HG03196 (cell line): ENCODE results near the gene PCDHGA10.
"Not testable (repeated sequence)": the region's sequence is repeated elsewhere in the genome, so short reads cannot be mapped to it uniquely, and the experiment has no call there.

Experiments
- ATAC-seq: cut with Tn5 transposase; IDR thresholded peaks from one replicate; pipeline ENCODE4 v1.9.1; 2021; ENCODE audit not compliant: unreplicated experiment

The PCDHGA10 gene

DNA sequence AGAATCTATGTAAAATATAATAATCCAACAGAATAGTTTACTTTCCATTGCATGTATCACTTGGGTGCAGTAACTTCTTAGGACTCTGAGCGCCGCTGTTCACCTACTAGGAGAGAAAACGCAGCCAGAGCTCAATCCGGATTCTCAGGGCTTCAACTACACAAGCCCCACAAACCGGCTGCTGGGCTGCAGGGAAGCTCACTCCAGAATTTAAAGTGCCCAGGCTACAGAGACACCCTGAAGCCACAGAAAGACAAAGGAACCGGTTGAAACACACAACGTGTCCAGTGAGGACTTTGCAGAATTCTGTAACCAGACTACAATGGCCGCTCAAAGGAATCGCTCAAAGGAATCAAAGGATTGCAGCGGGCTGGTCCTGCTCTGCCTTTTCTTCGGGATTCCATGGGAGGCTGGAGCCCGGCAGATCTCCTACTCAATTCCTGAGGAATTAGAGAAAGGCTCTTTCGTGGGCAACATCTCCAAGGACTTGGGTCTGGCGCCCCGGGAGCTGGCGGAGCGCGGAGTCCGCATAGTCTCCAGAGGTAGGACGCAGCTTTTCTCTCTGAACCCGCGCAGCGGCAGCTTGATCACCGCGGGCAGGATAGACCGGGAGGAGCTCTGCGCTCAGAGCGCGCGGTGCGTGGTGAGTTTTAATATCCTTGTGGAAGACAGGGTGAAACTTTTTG is at the start of gene PCDHGA10:
Gene PCDHGA10 (plus strand): TSS at position 134 of the 686 bp plus-strand sequence. CDS start 189 bp downstream, at position 323.
- peak; percentile 63 for ATAC-seq

DNA sequence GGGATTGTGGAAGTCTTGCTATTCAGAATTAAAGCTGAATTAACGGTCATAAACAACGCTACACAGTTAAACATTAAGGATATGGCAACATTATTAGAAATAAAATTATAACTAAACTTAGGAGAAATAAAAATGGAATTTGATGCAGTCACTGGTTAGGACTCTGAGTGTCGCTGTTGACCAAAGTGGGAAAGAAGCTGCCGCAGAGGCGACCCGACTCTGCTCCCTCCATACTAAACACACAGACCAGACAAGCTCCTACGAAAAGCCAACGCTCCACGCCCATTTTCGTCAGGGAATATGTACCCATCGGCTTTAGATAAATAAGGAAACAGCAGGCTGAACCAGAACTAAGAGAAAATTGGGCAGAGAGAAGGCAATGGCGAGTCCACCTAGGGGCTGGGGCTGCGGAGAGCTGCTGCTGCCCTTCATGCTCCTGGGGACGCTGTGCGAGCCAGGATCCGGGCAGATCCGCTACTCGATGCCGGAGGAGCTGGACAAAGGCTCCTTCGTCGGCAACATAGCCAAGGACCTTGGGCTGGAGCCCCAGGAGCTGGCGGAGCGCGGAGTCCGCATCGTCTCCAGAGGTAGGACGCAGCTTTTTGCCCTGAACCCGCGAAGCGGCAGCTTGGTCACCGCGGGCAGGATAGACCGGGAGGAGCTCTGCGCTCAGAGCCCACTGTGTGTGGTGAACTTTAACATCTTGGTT is 48.7 kb upstream of the PCDHGA10 start, which contains the start of gene PCDHGA5:
Gene PCDHGA5 (plus strand): TSS at position 211 of the 709 bp plus-strand sequence. CDS start 169 bp downstream, at position 380.
- no peak for ATAC-seq

- no peak for ATAC-seq
Observed at GRCh38 chr5:141366016-141366896, 46.5 kb upstream of the PCDHGA10 start.

DNA sequence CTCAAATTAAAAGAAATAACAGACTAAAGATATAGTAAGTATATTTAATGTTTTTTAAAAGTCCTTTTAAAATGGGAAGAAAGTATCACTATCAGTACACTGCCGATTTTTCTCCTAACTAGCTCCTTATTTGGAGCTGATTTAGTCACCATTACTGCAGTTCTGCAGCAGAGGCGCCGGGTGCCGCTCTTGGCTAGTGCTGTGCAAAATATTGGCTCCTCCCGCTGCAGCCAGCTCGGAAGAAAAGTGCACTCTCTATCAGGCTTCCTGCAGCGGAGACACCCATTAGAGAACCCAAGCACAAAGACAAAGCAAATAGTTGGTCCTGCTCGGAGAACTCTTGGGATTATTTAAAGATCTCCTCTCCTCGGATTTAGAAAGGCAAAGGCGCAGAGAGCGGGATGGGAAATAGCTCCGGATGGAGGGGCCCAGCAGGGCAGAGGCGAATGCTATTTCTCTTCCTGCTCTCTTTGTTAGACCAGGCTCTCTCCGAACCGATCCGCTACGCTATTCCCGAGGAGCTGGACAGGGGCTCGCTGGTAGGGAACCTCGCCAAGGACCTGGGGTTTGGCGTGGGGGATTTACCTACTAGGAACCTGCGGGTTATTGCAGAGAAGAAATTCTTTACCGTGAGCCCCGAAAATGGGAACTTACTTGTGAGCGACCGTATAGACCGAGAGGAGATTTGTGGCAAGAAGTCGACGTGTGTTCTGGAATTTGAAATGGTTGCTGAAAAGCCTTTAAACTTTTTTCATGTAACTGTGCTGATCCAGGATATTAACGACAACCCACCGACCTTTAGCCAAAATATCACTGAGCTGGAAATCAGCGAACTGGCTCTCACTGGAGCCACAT is 42.6 kb upstream of the PCDHGA10 start, which contains the start of gene PCDHGB3:
Gene PCDHGB3 (plus strand): TSS at position 249 of the 855 bp plus-strand sequence. CDS start 153 bp downstream, at position 402.
- peak; percentile 69 for ATAC-seq

DNA sequence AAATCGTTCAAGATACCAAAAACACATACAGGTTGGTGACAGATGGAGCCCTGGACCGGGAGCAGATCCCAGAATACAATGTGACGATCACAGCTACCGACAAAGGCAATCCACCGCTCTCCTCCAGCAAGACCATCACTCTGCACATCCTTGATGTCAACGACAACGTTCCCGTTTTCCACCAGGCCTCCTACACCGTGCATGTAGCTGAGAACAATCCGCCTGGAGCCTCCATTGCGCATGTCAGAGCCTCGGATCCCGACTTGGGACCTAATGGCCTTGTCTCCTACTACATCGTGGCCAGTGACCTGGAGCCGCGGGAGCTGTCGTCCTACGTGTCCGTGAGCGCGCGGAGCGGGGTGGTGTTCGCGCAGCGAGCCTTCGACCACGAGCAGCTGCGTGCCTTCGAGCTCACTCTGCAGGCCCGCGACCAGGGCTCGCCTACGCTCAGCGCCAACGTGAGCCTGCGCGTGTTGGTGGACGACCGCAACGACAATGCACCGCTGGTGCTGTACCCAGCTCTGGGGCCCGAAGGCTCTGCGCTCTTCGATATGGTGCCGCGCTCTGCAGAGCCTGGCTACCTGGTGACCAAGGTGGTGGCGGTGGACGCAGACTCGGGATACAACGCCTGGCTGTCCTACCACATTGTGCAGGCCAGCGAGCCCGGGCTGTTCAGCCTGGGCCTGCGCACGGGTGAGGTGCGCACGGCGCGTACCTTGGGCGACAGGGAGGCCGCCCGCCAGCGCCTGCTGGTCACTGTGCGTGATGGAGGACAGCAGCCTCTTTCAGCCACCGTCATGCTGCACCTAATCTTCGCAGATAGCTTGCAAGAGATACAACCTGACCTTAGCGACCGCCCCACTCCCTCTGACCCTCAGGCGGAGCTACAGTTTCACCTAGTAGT is 41.0 kb upstream of the PCDHGA10 start:
- ATAC-seq: no peak

GRCh38 chr5:141373673-141374317 is 39.0 kb upstream of the PCDHGA10 start, which contains the start of gene PCDHGA6:
TSS of gene PCDHGA6 (plus strand) at chr5:141373891. CDS start at chr5:141374084, 193 bp downstream.
- no peak for ATAC-seq

- no peak for ATAC-seq
Observed at GRCh38 chr5:141374627-141375026, 38.2 kb upstream of the PCDHGA10 start.

DNA sequence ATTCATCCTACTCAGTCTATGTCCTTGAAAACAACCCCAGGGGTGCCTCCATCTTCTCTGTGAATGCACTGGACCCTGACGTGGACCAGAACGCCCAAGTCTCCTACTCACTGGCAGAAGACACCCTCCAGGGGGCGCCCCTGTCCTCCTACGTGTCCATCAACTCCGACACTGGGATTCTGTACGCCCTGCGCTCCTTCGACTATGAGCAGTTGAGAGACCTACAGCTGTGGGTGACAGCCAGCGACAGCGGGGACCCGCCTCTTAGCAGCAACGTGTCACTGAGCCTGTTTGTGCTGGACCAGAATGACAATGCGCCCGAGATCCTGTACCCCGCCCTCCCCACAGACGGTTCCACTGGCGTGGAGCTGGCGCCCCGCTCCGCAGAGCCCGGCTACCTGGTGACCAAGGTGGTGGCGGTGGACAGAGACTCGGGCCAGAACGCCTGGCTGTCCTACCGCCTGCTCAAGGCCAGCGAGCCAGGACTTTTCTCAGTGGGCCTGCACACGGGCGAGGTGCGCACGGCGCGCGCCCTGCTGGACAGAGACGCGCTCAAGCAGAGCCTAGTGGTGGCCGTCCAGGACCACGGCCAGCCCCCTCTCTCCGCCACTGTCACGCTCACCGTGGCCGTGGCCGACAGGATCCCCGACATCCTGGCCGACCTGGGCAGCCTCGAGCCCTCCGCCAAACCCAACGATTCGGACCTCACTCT is 37.2 kb upstream of the PCDHGA10 start:
- not testable (repeated sequence) for ATAC-seq

DNA sequence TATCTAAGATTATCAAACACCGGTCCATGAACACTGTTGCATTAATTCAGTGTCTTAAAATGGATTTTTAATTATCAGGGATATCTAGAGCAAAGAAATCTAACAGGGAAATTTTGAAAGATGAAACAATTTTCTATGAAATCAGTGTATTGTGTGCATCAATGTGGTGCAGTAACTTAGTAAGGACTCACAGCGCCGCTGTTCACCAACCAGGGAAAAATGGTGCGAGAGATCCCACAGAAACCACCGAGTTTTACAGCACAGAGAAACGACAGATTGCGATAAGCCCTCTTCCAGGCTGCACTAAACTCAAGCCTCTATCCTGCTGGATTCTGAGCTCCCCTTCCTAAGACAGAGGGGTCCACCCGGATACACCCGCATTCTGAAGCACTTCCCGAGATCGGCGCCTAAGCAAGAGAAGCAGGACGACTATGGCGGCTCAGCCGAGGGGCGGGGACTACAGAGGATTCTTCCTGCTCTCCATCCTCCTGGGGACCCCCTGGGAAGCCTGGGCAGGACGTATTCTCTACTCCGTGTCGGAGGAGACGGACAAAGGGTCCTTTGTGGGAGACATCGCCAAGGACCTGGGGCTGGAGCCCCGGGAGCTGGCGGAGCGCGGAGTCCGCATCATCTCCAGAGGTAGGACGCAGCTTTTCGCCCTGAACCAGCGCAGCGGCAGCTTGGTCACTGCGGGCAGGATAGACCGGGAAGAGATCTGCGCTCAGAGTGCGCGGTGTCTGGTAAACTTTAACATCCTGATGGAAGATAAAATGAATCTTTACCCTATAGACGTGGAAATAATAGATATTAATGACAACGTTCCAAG is 30.1 kb upstream of the PCDHGA10 start, which contains the start of gene PCDHGA7:
Gene PCDHGA7 (plus strand): TSS at position 274 of the 826 bp plus-strand sequence. CDS start 158 bp downstream, at position 432.
- no peak for ATAC-seq

DNA sequence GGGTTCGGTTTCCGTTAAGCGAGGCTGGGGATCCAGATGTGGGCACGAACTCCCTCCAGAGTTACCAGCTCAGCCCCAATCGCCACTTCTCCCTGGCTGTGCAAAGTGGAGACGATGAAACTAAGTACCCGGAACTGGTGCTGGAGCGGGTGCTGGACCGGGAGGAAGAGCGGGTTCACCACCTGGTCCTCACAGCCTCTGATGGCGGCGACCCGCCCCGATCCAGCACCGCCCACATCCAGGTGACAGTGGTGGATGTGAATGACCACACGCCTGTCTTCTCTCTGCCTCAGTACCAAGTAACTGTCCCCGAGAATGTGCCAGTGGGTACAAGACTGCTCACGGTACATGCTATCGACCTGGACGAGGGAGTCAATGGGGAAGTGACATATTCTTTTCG is 29.4 kb upstream of the PCDHGA10 start:
- ATAC-seq: no peak

DNA sequence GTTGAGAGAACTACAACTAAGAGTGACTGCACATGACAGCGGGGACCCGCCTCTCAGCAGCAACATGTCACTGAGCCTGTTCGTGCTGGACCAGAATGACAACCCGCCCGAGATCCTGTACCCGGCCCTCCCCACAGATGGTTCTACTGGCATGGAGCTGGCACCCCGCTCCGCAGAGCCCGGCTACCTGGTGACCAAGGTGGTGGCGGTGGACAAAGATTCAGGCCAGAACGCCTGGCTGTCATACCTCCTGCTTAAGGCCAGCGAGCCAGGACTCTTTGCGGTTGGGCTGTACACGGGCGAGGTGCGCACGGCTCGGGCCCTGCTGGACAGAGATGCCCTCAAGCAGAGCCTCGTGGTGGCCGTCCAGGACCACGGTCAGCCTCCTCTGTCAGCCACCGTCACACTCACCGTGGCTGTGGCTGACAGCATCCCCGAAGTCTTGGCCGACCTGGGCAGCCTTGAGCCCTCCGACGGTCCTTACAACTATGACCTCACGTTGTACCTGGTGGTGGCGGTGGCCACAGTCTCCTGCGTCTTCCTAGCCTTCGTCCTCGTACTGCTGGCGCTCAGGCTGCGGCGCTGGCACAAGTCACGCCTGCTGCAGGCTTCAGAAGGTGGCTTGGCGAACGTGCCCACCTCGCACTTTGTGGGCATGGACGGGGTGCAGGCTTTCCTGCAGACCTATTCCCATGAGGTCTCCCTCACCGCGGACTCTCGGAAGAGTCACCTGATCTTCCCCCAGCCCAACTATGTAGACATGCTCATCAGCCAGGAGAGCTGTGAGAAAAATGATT is 28.1 kb upstream of the PCDHGA10 start:
- ATAC-seq: no peak

- not testable (repeated sequence) for ATAC-seq
Observed at GRCh38 chr5:141387557-141388311, 25.1 kb upstream of the PCDHGA10 start, which contains the start of gene PCDHGB4. TSS of gene PCDHGB4 (plus strand) at chr5:141387698. CDS start at chr5:141387885, 187 bp downstream.

- ATAC-seq: no peak
Observed at GRCh38 chr5:141388661-141389060, 24.1 kb upstream of the PCDHGA10 start.

- ATAC-seq: no peak
Observed at GRCh38 chr5:141389153-141390042, 23.4 kb upstream of the PCDHGA10 start.
